Measurements from ENCODE around the gene TMEM132D.

Gene TMEM132D

GRCh38 chr12:129750421-129750820 lies 153.4 kb downstream of the TMEM132D start:
- no peak for DNase-seq (ENCODE audit: extremely low read depth in 1 of 2, low read depth in 1 of 2)

- no peak for DNase-seq (ENCODE audit: extremely low read depth in 1 of 2, low read depth in 1 of 2)
Observed at GRCh38 chr12:129746318-129746717, 157.5 kb downstream of the TMEM132D start.

- no peak for DNase-seq (ENCODE audit: extremely low read depth in 1 of 2, low read depth in 1 of 2)
Observed at GRCh38 chr12:129729170-129729569, 174.7 kb downstream of the TMEM132D start.

GRCh38 chr12:129727100-129727499 lies 176.7 kb downstream of the TMEM132D start:
- DNase-seq (ENCODE audit: extremely low read depth in 1 of 2, low read depth in 1 of 2), result no peak

GRCh38 chr12:129723260-129723659 lies 180.6 kb downstream of the TMEM132D start:
- DNase-seq (ENCODE audit: extremely low read depth in 1 of 2, low read depth in 1 of 2), result no peak

GRCh38 chr12:129720618-129721017 lies 183.2 kb downstream of the TMEM132D start:
- no peak for DNase-seq (ENCODE audit: extremely low read depth in 1 of 2, low read depth in 1 of 2)

GRCh38 chr12:129719416-129719815 lies 184.4 kb downstream of the TMEM132D start:
- no peak for DNase-seq (ENCODE audit: extremely low read depth in 1 of 2, low read depth in 1 of 2)

GRCh38 chr12:129717438-129717837 lies 186.4 kb downstream of the TMEM132D start:
- no peak for DNase-seq (ENCODE audit: extremely low read depth in 1 of 2, low read depth in 1 of 2)

- no peak for DNase-seq (ENCODE audit: extremely low read depth in 1 of 2, low read depth in 1 of 2)
Observed at GRCh38 chr12:129716825-129717224, 187.0 kb downstream of the TMEM132D start.

- no peak for DNase-seq (ENCODE audit: extremely low read depth in 1 of 2, low read depth in 1 of 2)
Observed at GRCh38 chr12:129706716-129707115, 197.1 kb downstream of the TMEM132D start.

GRCh38 chr12:129704232-129704830 lies 199.5 kb downstream of the TMEM132D start:
- no peak for DNase-seq (ENCODE audit: extremely low read depth in 1 of 2, low read depth in 1 of 2)

GRCh38 chr12:129701631-129702101 lies 202.2 kb downstream of the TMEM132D start:
- DNase-seq (ENCODE audit: extremely low read depth in 1 of 2, low read depth in 1 of 2), result no peak

- DNase-seq (ENCODE audit: extremely low read depth in 1 of 2, low read depth in 1 of 2), result no peak
Observed at GRCh38 chr12:129700036-129700435, 203.8 kb downstream of the TMEM132D start.

- DNase-seq (ENCODE audit: extremely low read depth in 1 of 2, low read depth in 1 of 2), result no peak
Observed at GRCh38 chr12:129696926-129697325, 206.9 kb downstream of the TMEM132D start.

- DNase-seq (ENCODE audit: extremely low read depth in 1 of 2, low read depth in 1 of 2), result no peak
Observed at GRCh38 chr12:129696405-129696804, 207.4 kb downstream of the TMEM132D start.

GRCh38 chr12:129693731-129694130 lies 210.1 kb downstream of the TMEM132D start:
- no peak for DNase-seq (ENCODE audit: extremely low read depth in 1 of 2, low read depth in 1 of 2)

GRCh38 chr12:129687731-129688130 lies 216.1 kb downstream of the TMEM132D start:
- DNase-seq (ENCODE audit: extremely low read depth in 1 of 2, low read depth in 1 of 2), result no peak

GRCh38 chr12:129681830-129682229 lies 222.0 kb downstream of the TMEM132D start:
- DNase-seq (ENCODE audit: extremely low read depth in 1 of 2, low read depth in 1 of 2), result no peak

- no peak for DNase-seq (ENCODE audit: extremely low read depth in 1 of 2, low read depth in 1 of 2)
Observed at GRCh38 chr12:129681151-129681550, 222.7 kb downstream of the TMEM132D start.

GRCh38 chr12:129676411-129676810 lies 227.4 kb downstream of the TMEM132D start:
- DNase-seq (ENCODE audit: extremely low read depth in 1 of 2, low read depth in 1 of 2), result no peak

GRCh38 chr12:129675947-129676346 lies 227.9 kb downstream of the TMEM132D start:
- no peak for DNase-seq (ENCODE audit: extremely low read depth in 1 of 2, low read depth in 1 of 2)

GRCh38 chr12:129675496-129675895 lies 228.3 kb downstream of the TMEM132D start:
- no peak for DNase-seq (ENCODE audit: extremely low read depth in 1 of 2, low read depth in 1 of 2)

GRCh38 chr12:129673806-129674205 lies 230.0 kb downstream of the TMEM132D start:
- DNase-seq (ENCODE audit: extremely low read depth in 1 of 2, low read depth in 1 of 2), result no peak

Data from stimulated activated CD8-positive, alpha-beta memory T cell treated with anti-CD3 and anti-CD28 coated beads, Interleukin-7, amount 100 ng/mL, for 48 hours (primary cell).